HEK293T (cell line): ENCODE results near the gene HMGB1.

Experiments
- CTCF ChIA-PET: fragments of 350-600 bp; formaldehyde crosslinking; extraction: SDS; loops from one replicate; lab custom pipeline; 2021; ENCODE audit warnings: antibody characterized with exemption, inconsistent platforms; lab: Yijun Ruan, JAX
- POLR2A ChIA-PET: fragments of 350-600 bp; formaldehyde crosslinking; extraction: SDS; loops from one replicate; lab custom pipeline; 2020; ENCODE audit warnings: antibody characterized with exemption, inconsistent platforms; lab: Yijun Ruan, JAX
- DNase-seq: peaks from one replicate; pipeline ENCODE4 v3.0.0; 2012; ENCODE audit warnings: mixed read lengths; ENCODE audit errors: extremely low spot score
- ARNT ChIP-seq: fragments of 450-650 bp; IDR thresholded peaks from 2 replicates; pipeline ENCODE4 v1.6.1; 2017; ENCODE audit warnings: mild to moderate bottlenecking
- BHLHE40 ChIP-seq: fragments of 450-650 bp; IDR thresholded peaks from 2 replicates; pipeline ENCODE4 v1.6.1; 2016; ENCODE audit warnings: mild to moderate bottlenecking, moderate library complexity, borderline replicate concordance
- CTBP1 ChIP-seq: fragments of 450-650 bp; IDR thresholded peaks from 2 replicates; pipeline ENCODE4 v1.6.1; 2016; ENCODE audit warnings: borderline replicate concordance
- ELF4 ChIP-seq: fragments of 450-650 bp; IDR thresholded peaks from 2 replicates; pipeline ENCODE4 v1.6.1; 2017; ENCODE audit warnings: antibody characterized with exemption
- FOXA1 ChIP-seq: fragments of 450-650 bp; IDR thresholded peaks from 2 replicates; pipeline ENCODE4 v1.6.1; 2016; ENCODE audit warnings: mild to moderate bottlenecking
- FOXK2 ChIP-seq: fragments of 450-650 bp; IDR thresholded peaks from 2 replicates; pipeline ENCODE4 v1.6.1; 2016; ENCODE audit warnings: mild to moderate bottlenecking
- FOXM1 ChIP-seq: fragments of 450-650 bp; IDR thresholded peaks from 2 replicates; pipeline ENCODE4 v1.6.1; 2017; ENCODE audit warnings: mild to moderate bottlenecking, borderline replicate concordance
- HDGF ChIP-seq: fragments of 450-650 bp; IDR thresholded peaks from 2 replicates; pipeline ENCODE4 v1.6.1; 2017; ENCODE audit warnings: antibody characterized with exemption, borderline replicate concordance
- L3MBTL2 ChIP-seq: fragments of 450-650 bp; conservative IDR thresholded peaks from 2 replicates; pipeline ENCODE4 v1.6.1; 2016; ENCODE audit warnings: mild to moderate bottlenecking
- LEF1 ChIP-seq: fragments of 450-650 bp; IDR thresholded peaks from 2 replicates; pipeline ENCODE4 v1.6.1; 2017; ENCODE audit warnings: mild to moderate bottlenecking, borderline replicate concordance
- NFRKB ChIP-seq: fragments of 450-650 bp; IDR thresholded peaks from 2 replicates; pipeline ENCODE4 v1.6.1; 2016; ENCODE audit warnings: mild to moderate bottlenecking, moderate library complexity
- SP1 ChIP-seq: fragments of 450-650 bp; IDR thresholded peaks from 2 replicates; pipeline ENCODE4 v1.6.1; 2017
- SUZ12 ChIP-seq: fragments of 450-650 bp; IDR thresholded peaks from 2 replicates; pipeline ENCODE4 v1.6.1; 2016; ENCODE audit warnings: mild to moderate bottlenecking
- TARDBP ChIP-seq: fragments of 450-650 bp; IDR thresholded peaks from 2 replicates; pipeline ENCODE4 v1.6.1; 2016
- ZNF384 ChIP-seq: fragments of 450-650 bp; IDR thresholded peaks from 2 replicates; pipeline ENCODE4 v1.6.1; 2016
- TF ChIP-seq, protein P1 (sequence below): fragments of 450-650 bp; IDR thresholded peaks from 2 replicates; pipeline ENCODE4 v1.6.1; 2016

The HMGB1 gene

GRCh38 chr13:30423891-30424290 is 41.8 kb downstream of the HMGB1 start:
- CTCF ChIA-PET = interaction anchor here (0.8 kb wide), 1 partner anchor 292 kb away, joined by 3 read pairs; no protein-coding TSS in a partner anchor
- TF ChIP-seq FOXK2 (no peak), LEF1 (no peak), HDGF (no peak), CTBP1 (no peak), BHLHE40 (no peak), NFRKB (no peak), ARNT (no peak), L3MBTL2 (no peak)
- no peak for DNase-seq
- POLR2A ChIA-PET = no interaction called here

- peak; percentile 74 for DNase-seq
- CTCF ChIA-PET = interaction anchor here (0.6 kb wide), 1 partner anchor 50 kb away, joined by 7 read pairs; no protein-coding TSS in a partner anchor
- no peak for TF ChIP-seq FOXA1
- no peak for TF ChIP-seq CTBP1
- no peak for TF ChIP-seq SP1
- TF ChIP-seq LEF1 = no peak
- no peak for TF ChIP-seq ZNF384
- TF ChIP-seq BHLHE40 = no peak
- no peak for TF ChIP-seq HDGF
- POLR2A ChIA-PET = interaction anchor here (1.0 kb wide), 1 partner anchor 16 kb away, joined by 4 read pairs; no protein-coding TSS in a partner anchor
These were observed 43.5 kb downstream of the HMGB1 start, which contains the start of gene UBE2L5 for GRCh38 chr13:30422054-30422839. UBE2L5 (plus strand) TSS chr13:30422493; CDS start chr13:30427991, 5,498 bp downstream.

- peak; percentile 62; the same call in 1 of the 2 replicates for TF ChIP-seq L3MBTL2
- no peak for TF ChIP-seq CTBP1
- ChIA-PET POLR2A (interaction anchor here (1.0 to 1.2 kb wide), 2 partner anchors 15 to 26 kb away, joined by 4 read pairs; no protein-coding TSS in a partner anchor), CTCF (no interaction called here)
- peak; percentile 68 for DNase-seq
These were observed 44.4 kb downstream of the HMGB1 start for GRCh38 chr13:30421093-30422053.

DNA sequence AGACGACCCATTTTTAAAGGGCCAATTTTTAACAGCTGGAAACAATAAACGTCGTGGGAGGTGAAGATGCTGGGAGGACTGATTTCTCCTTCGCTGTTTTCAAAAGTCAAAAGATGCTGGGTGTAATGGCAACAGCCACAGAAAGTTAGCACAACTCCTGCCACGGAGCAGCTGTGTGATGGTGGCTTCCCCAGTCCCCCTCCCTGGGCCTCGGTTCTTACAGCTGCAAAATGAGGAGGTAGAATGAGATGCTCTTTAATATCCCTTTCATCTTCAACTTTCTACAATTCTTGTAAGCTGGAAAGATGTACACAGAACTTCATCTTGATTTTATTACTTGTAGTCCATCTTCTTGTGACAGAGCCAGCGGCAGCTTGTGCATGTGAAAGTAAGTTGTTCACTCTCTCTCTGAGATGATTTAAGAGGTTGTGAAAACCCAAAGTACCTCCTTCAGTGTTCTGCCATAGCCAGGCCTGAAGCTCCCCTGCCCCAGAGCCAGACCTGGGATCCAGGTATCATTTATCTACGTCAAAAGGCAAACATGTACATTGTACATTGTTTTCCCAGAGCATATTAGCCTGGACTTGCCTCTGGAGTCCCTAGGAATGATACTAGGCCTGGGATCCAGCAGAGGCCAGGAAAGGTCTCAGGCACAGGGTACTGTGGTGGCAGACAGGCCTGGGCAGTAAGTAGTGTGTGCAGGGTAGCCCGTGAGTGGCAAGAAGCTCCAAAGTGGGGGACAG is 46.8 kb downstream of the HMGB1 start:
- CTCF ChIA-PET = no interaction called here
- POLR2A ChIA-PET = interaction anchor here (0.9 to 1.5 kb wide), 2 partner anchors 24 to 47 kb away, joined by 3 read pairs; partner anchors contain the start of gene HMGB1
- no peak for DNase-seq
- TF ChIP-seq SUZ12 = no peak
- no peak for TF ChIP-seq ARNT
- TF ChIP-seq NFRKB = no peak
- no peak for TF ChIP-seq SP1
- TF ChIP-seq ELF4 = no peak
- TF ChIP-seq L3MBTL2 = no peak
- no peak for TF ChIP-seq TARDBP
- TF ChIP-seq CTBP1 = no peak
- no peak for TF ChIP-seq ZNF384
- no peak for TF ChIP-seq FOXK2
- no peak for TF ChIP-seq HDGF
- TF ChIP-seq FOXM1 = no peak
- TF ChIP-seq, protein P1, sequence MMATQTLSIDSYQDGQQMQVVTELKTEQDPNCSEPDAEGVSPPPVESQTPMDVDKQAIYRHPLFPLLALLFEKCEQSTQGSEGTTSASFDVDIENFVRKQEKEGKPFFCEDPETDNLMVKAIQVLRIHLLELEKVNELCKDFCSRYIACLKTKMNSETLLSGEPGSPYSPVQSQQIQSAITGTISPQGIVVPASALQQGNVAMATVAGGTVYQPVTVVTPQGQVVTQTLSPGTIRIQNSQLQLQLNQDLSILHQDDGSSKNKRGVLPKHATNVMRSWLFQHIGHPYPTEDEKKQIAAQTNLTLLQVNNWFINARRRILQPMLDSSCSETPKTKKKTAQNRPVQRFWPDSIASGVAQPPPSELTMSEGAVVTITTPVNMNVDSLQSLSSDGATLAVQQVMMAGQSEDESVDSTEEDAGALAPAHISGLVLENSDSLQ = no peak
- TF ChIP-seq LEF1 = no peak

GRCh38 chr13:30418075-30418716 is 47.5 kb downstream of the HMGB1 start:
- DNase-seq = no peak
- ChIA-PET POLR2A (interaction anchor here (0.7 to 1.5 kb wide), 2 partner anchors 23 to 142 kb away, joined by 3 read pairs; no protein-coding TSS in a partner anchor), CTCF (no interaction called here)
- no peak for TF ChIP-seq LEF1
- TF ChIP-seq FOXK2 = no peak
- TF ChIP-seq ARNT = no peak
- no peak for TF ChIP-seq ELF4
- TF ChIP-seq FOXA1 = no peak
- no peak for TF ChIP-seq TARDBP
- no peak for TF ChIP-seq ZNF384
- no peak for TF ChIP-seq BHLHE40
- no peak for TF ChIP-seq SP1
- TF ChIP-seq NFRKB = no peak

GRCh38 chr13:30416471-30416870 is 49.3 kb downstream of the HMGB1 start:
- ChIA-PET CTCF (no interaction called here), POLR2A (no interaction called here)
- no peak for DNase-seq

More at GRCh38 chr13:30416471-30416870, 49.3 kb downstream of the HMGB1 start:
- no peak for TF ChIP-seq ARNT
- TF ChIP-seq HDGF = no peak
- TF ChIP-seq FOXA1 = no peak
- TF ChIP-seq FOXK2 = no peak
- no peak for TF ChIP-seq NFRKB
- no peak for TF ChIP-seq BHLHE40
- no peak for TF ChIP-seq ZNF384
- TF ChIP-seq LEF1 = no peak
- TF ChIP-seq SP1 = no peak
- no peak for TF ChIP-seq L3MBTL2
